Nephron progenitor cell (in vitro differentiated cells): ENCODE results near the gene FAM227A.
A peak's percentile ranks its signal among the peaks of the same experiment; 100 is the strongest.

ENCODE experiments used
- DNase-seq: peaks from one replicate; pipeline ENCODE4 v3.0.0; 2021
- H3K27ac Mint-ChIP-seq: 2 replicates; pipeline ENCODE4 v1.8.0; 2021; ENCODE audit warnings: mild to moderate bottlenecking, moderate library complexity, mixed read lengths
- H3K27me3 Mint-ChIP-seq: 2 replicates; pipeline ENCODE4 v1.8.0; 2021; ENCODE audit warnings: mild to moderate bottlenecking, low read depth, mixed read lengths; ENCODE audit not compliant: poor library complexity
- H3K36me3 Mint-ChIP-seq: 2 replicates; pipeline ENCODE4 v1.8.0; 2021; ENCODE audit warnings: low read depth, mixed read lengths
- H3K4me1 Mint-ChIP-seq: 2 replicates; pipeline ENCODE4 v1.8.0; 2021; ENCODE audit warnings: mixed read lengths
- H3K4me3 Mint-ChIP-seq: 2 replicates; pipeline ENCODE4 v1.8.0; 2021; ENCODE audit warnings: mild to moderate bottlenecking, moderate library complexity, mixed read lengths
- H3K9me3 Mint-ChIP-seq: 2 replicates; pipeline ENCODE4 v1.8.0; 2021; ENCODE audit warnings: mild to moderate bottlenecking, moderate library complexity, mixed read lengths
- TF ChIP-seq, protein P1 (sequence below): fragments of 200-600 bp; sonication (generic); IDR thresholded peaks from 2 replicates; pipeline ENCODE4 v1.5.0; 2021; ENCODE audit warnings: antibody characterized with exemption

FAM227A gene

DNA sequence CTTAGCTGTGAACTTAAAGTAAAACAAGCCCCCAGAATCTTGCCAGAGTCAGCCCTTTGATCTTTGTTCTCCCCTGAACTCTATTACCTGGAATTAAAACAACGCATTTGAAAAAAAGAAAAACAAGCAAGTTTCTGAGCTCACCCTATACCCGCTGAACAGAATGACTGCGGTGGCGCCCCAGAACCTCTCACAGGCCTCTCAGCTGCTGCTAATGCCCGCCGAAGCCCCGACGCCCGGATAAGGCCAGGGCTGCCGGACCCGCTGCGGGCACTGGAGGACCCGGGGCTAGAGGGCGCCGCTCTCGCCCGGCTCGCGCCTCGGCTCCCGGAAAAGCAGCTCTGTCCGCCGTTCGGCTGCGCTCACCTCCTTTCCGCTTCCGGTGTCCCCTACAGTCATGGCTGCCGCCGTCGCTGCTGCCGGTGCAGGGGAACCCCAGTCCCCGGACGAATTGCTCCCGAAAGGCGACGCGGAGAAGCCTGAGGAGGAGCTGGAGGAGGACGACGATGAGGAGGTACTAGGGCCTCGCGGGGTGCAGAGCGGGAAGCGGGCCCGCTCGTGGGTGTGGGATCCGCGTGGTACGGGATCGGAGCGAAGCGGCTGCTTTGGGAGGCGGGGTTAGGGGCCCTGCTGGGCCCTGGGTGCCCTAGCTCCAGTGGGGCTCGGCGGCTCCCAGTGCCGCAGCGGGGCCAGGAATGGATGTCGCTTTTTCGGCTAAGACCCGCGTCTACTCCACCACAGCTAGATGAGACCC is 25.6 kb upstream of the FAM227A start, which contains the start of gene TOMM22:
Gene TOMM22, plus strand, starts transcription at position 376 of the 754 bp plus-strand sequence. Its CDS starts 22 bp downstream, at position 398.
- Mint-ChIP-seq H3K9me3 (peaks cover 24% of the 10 kb centered on the region), H3K36me3 (peaks cover 51% of the 10 kb centered on the region), H3K27me3 (peaks cover 6% of the 10 kb centered on the region), H3K4me1 (peaks cover 18% of the 10 kb centered on the region), H3K4me3 (peak within 1 kb of the TSS; percentile 100), H3K27ac (peak within 1 kb of the TSS; percentile 99)
- TF ChIP-seq, protein P1, sequence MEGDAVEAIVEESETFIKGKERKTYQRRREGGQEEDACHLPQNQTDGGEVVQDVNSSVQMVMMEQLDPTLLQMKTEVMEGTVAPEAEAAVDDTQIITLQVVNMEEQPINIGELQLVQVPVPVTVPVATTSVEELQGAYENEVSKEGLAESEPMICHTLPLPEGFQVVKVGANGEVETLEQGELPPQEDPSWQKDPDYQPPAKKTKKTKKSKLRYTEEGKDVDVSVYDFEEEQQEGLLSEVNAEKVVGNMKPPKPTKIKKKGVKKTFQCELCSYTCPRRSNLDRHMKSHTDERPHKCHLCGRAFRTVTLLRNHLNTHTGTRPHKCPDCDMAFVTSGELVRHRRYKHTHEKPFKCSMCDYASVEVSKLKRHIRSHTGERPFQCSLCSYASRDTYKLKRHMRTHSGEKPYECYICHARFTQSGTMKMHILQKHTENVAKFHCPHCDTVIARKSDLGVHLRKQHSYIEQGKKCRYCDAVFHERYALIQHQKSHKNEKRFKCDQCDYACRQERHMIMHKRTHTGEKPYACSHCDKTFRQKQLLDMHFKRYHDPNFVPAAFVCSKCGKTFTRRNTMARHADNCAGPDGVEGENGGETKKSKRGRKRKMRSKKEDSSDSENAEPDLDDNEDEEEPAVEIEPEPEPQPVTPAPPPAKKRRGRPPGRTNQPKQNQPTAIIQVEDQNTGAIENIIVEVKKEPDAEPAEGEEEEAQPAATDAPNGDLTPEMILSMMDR: peak; percentile 35
- peak; percentile 87 for DNase-seq

- Mint-ChIP-seq H3K9me3 (no peaks in the 10 kb centered on the region), H3K36me3 (peaks cover 43% of the 10 kb centered on the region), H3K27ac (peak overlapping the region; percentile 37), H3K27me3 (peaks cover 7% of the 10 kb centered on the region), H3K4me1 (peaks cover 8% of the 10 kb centered on the region), H3K4me3 (no peak overlapping the region)
- TF ChIP-seq, protein P1: no peak
- DNase-seq: no peak
Observed at GRCh38 chr22:38675833-38676232, 19.6 kb upstream of the FAM227A start.

DNA sequence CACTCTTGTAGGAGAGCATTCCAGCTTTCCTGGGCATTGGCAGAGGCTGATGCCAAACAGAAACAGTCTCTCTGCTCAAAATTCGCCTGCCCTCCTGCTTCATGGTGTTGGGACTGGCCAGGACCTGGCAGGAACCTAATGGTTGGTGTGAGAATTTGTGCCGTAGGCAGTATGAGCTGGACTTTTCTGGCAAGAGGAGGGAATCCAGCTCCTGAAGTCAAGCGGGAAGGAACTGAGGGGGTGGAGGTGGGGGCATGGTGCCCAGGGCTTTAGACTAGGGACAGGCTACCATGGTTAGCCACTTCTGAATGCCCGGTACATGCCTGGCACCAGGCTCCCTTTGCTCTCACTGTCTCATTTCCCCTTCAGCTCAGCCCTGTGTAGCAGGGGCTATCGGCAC is 18.7 kb upstream of the FAM227A start:
- Mint-ChIP-seq H3K9me3 (no peaks in the 10 kb centered on the region), H3K27ac (peak overlapping the region; percentile 79), H3K4me1 (peaks cover 8% of the 10 kb centered on the region), H3K27me3 (peaks cover 9% of the 10 kb centered on the region), H3K36me3 (peaks cover 50% of the 10 kb centered on the region), H3K4me3 (no peak overlapping the region)
- TF ChIP-seq, protein P1: no peak
- no peak for DNase-seq

DNA sequence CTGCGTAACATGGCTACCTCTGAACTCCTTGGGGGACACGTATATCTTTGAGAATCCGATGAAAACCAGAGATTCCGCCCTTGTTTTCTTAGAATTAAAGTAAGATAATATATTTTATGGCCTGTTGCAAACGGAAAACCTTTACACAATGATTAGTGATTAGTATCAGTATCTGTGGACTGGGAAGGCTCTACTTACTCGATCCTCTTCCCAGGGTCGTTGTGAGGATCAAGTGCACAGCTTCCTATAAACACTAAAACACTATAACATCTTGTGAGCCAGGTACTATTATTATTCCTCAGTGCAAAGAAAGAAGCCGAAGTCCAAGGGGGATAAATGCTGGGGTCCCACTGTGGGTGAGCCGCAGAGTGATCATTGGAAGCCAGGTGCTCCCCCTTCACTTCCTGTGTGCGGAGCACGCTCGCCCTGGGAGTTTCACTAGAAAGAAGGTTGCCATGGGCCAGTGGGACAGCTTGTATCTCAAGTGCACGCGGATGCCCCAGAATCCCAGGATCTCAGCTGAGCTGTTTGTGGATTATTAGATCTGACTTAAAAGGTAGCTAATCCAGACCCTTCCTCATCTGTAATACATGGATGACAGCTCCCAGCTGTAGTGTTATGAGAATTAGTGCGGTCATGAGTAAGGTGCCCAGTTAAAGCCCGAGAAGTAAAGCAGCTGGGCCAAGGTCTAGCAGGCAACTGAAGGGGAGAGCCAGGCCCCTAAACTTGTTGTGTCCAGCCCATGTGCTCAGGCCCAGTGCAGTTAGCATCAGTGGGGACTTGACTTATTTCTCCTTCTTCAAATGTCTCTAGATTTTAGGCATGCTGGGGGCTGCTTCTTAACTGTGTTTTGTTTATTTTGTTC is 1.1 kb upstream of the FAM227A start:
- Mint-ChIP-seq H3K27ac (no peak overlapping the region), H3K9me3 (peaks cover 6% of the 10 kb centered on the region), H3K4me1 (peaks cover 23% of the 10 kb centered on the region), H3K4me3 (peak overlapping the region; percentile 95), H3K36me3 (peaks cover 10% of the 10 kb centered on the region), H3K27me3 (no peaks in the 10 kb centered on the region)
- peak; percentile 28 for DNase-seq
- TF ChIP-seq, protein P1: no peak

DNA sequence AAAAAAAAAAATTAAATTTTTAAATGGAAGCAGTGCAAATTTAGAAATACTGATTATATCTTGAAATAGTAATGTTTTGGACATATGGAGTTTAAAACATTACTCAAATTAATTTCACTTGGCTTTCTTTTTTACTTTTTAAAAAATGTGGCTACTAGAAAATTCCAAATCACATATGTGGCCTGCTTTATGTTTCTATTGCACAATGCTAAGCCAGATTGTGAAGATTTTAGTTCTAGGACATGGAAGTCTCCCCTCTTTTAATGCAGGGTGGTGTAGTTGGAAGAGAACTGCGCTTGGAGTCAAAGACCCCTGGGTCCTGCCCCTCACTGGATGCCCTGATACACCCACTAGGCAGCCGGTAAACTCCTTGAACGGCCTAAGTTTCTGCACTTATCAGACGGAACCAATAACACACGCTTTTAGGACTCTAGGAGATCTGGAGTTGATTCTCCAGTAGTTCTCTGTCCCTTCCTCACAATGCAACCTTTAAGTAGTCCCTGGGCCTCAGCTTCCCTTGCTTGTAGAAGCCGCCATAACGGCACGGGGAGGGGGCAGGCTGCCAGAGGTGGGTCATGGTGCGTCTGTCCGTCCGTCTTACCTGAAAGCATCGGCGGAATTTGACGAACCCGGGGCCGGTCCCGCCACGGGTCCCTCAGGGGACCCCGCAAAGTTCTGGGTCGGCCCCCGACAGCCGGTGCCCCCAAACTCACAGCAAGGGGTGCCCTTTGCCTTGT is 505 bp downstream of the FAM227A start:
- Mint-ChIP-seq H3K27ac (peak overlapping the region; percentile 100), H3K36me3 (peaks cover 15% of the 10 kb centered on the region), H3K4me1 (peaks cover 23% of the 10 kb centered on the region), H3K27me3 (no peaks in the 10 kb centered on the region), H3K9me3 (peaks cover 6% of the 10 kb centered on the region), H3K4me3 (peak overlapping the region; percentile 95)
- TF ChIP-seq, protein P1: no peak
- no peak for DNase-seq
